Measurements from ENCODE around the gene ALDH3B2. TPM values are rescaled to one million over a fixed set of nuclear protein-coding genes. Genes with fewer than 3 reads are reported as not detected.

ALDH3B2 gene
- total and polyA plus RNA-seq, 4 donors: 1.1 to 4.8 (median 2.5) TPM

- Histone ChIP-seq H3K9ac (ENCODE audit: insufficient read depth in 1 of 2, low read length in 2 of 2) (no peak overlapping the region), H3K27ac (ENCODE audit: low read depth in 1 of 2, low read length in 1 of 2) (no peak overlapping the region), H3K36me3 (ENCODE audit: control insufficient read depth in 4 of 4, insufficient read depth in 4 of 4, low read length in 4 of 4) (no peaks in the 10 kb centered on the region), H3K27me3 (ENCODE audit: control insufficient read depth in 3 of 3, insufficient read depth in 3 of 3, low read length in 2 of 3) (no peaks in the 10 kb centered on the region), H3K4me1 (ENCODE audit: control insufficient read depth in 5 of 5, insufficient read depth in 5 of 5, low read length in 5 of 5) (no peaks in the 10 kb centered on the region), H3K4me3 (no peak overlapping the region), H3K9me3 (ENCODE audit: control insufficient read depth in 4 of 4, insufficient read depth in 3 of 4, low read length in 3 of 4) (peaks cover 0 to 2% (median 0%) of the 10 kb centered on the region in 4 donors)
- ATAC-seq (ENCODE audit: insufficient read depth, low FRiP score): no peak
- no peak for TF ChIP-seq CTCF (IDR thresholded peaks at IDR 0.05; ENCODE audit: control extremely low read depth, extremely low read depth)
- no peak for DNase-seq
- 79 to 87% methylated on average over 6 of the region's 6 CpGs for WGBS, 2 donors
Measured at GRCh38 chr11:67698247-67698646, 23.8 kb upstream of the ALDH3B2 start.

GRCh38 chr11:67697846-67698245 is 23.4 kb upstream of the ALDH3B2 start:
- Histone ChIP-seq H3K9me3 (ENCODE audit: control insufficient read depth in 4 of 4, insufficient read depth in 3 of 4, low read length in 3 of 4) (peaks cover 0 to 2% (median 0%) of the 10 kb centered on the region in 4 donors), H3K36me3 (ENCODE audit: control insufficient read depth in 4 of 4, insufficient read depth in 4 of 4, low read length in 4 of 4) (no peaks in the 10 kb centered on the region), H3K4me3 (no peak overlapping the region), H3K27me3 (ENCODE audit: control insufficient read depth in 3 of 3, insufficient read depth in 3 of 3, low read length in 2 of 3) (no peaks in the 10 kb centered on the region), H3K27ac (ENCODE audit: low read depth in 1 of 2, low read length in 1 of 2) (no peak overlapping the region), H3K9ac (ENCODE audit: insufficient read depth in 1 of 2, low read length in 2 of 2) (no peak overlapping the region), H3K4me1 (ENCODE audit: control insufficient read depth in 5 of 5, insufficient read depth in 5 of 5, low read length in 5 of 5) (no peaks in the 10 kb centered on the region)
- no peak for DNase-seq
- no peak for TF ChIP-seq CTCF (IDR thresholded peaks at IDR 0.05; ENCODE audit: control extremely low read depth, extremely low read depth)
- 91 to 94% methylated on average over 4 of the region's 4 CpGs for WGBS, 2 donors
- ATAC-seq (ENCODE audit: insufficient read depth, low FRiP score): no peak

- no peak for ATAC-seq (ENCODE audit: insufficient read depth, low FRiP score)
- Histone ChIP-seq H3K27ac (ENCODE audit: low read depth in 1 of 2, low read length in 1 of 2) (no peak overlapping the region), H3K4me3 (no peak overlapping the region), H3K4me1 (ENCODE audit: control insufficient read depth in 5 of 5, insufficient read depth in 5 of 5, low read length in 5 of 5) (no peaks in the 10 kb centered on the region), H3K9me3 (ENCODE audit: control insufficient read depth in 4 of 4, insufficient read depth in 3 of 4, low read length in 3 of 4) (peaks cover 0 to 2% (median 0%) of the 10 kb centered on the region in 4 donors), H3K27me3 (ENCODE audit: control insufficient read depth in 3 of 3, insufficient read depth in 3 of 3, low read length in 2 of 3) (no peaks in the 10 kb centered on the region), H3K36me3 (ENCODE audit: control insufficient read depth in 4 of 4, insufficient read depth in 4 of 4, low read length in 4 of 4) (no peaks in the 10 kb centered on the region), H3K9ac (ENCODE audit: insufficient read depth in 1 of 2, low read length in 2 of 2) (no peak overlapping the region)
- WGBS, 2 donors: 93 to 95% methylated on average over 7 of the region's 7 CpGs
- TF ChIP-seq CTCF (IDR thresholded peaks at IDR 0.05; ENCODE audit: control extremely low read depth, extremely low read depth): no peak
- DNase-seq: no peak
Measured at GRCh38 chr11:67696998-67697397, 22.6 kb upstream of the ALDH3B2 start.

GRCh38 chr11:67695606-67696005 is 21.2 kb upstream of the ALDH3B2 start:
- no peak for ATAC-seq (ENCODE audit: insufficient read depth, low FRiP score)
- Histone ChIP-seq H3K27ac (ENCODE audit: low read depth in 1 of 2, low read length in 1 of 2) (no peak overlapping the region), H3K36me3 (ENCODE audit: control insufficient read depth in 4 of 4, insufficient read depth in 4 of 4, low read length in 4 of 4) (no peaks in the 10 kb centered on the region), H3K9me3 (ENCODE audit: control insufficient read depth in 4 of 4, insufficient read depth in 3 of 4, low read length in 3 of 4) (peaks cover 0 to 2% (median 0%) of the 10 kb centered on the region in 4 donors), H3K4me1 (ENCODE audit: control insufficient read depth in 5 of 5, insufficient read depth in 5 of 5, low read length in 5 of 5) (no peaks in the 10 kb centered on the region), H3K27me3 (ENCODE audit: control insufficient read depth in 3 of 3, insufficient read depth in 3 of 3, low read length in 2 of 3) (no peaks in the 10 kb centered on the region), H3K9ac (ENCODE audit: insufficient read depth in 1 of 2, low read length in 2 of 2) (no peak overlapping the region), H3K4me3 (no peak overlapping the region)
- TF ChIP-seq CTCF (IDR thresholded peaks at IDR 0.05; ENCODE audit: control extremely low read depth, extremely low read depth): no peak
- 89% methylated on average over 12 of the region's 12 CpGs for WGBS, 2 donors
- no peak for DNase-seq
